Measurements from ENCODE around the gene TCFL5.

Gene TCFL5

DNA sequence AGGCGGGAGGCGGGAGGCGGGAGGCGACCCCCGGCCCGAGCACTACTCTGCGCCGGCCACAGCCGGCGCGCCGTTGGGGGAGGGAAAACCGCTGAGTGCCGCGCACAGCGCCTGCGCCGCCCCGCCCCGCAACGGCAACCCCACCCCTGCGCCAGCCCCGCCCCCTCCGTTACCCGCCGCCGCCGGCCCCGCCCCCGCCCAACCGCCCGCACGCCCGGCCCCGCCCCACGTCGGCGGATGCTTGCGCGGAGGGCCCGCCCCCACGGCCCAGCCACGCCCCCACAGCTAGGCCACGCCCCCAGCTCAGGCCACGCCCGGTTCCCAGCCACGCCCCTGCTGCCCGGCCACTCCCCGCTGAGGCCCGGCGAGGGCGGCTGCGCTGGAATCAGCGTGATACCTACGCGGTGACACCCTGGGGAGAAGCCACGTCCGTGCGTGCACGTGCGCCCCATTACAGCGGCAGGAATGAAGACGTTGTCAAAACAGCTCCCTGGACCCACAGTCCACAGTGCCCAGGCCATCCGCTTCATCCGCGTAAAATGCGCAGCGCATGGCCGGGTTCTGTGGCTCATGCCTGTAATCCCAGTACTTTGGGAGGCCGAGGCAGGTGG lies at the start of gene TCFL5:
Gene TCFL5, minus strand, starts transcription at position 97 of the 611 bp plus-strand sequence. CDS start 152 bp downstream, outside the sequence.
- DNase-seq (ENCODE audit: low spot score): peak; percentile 92

DNA sequence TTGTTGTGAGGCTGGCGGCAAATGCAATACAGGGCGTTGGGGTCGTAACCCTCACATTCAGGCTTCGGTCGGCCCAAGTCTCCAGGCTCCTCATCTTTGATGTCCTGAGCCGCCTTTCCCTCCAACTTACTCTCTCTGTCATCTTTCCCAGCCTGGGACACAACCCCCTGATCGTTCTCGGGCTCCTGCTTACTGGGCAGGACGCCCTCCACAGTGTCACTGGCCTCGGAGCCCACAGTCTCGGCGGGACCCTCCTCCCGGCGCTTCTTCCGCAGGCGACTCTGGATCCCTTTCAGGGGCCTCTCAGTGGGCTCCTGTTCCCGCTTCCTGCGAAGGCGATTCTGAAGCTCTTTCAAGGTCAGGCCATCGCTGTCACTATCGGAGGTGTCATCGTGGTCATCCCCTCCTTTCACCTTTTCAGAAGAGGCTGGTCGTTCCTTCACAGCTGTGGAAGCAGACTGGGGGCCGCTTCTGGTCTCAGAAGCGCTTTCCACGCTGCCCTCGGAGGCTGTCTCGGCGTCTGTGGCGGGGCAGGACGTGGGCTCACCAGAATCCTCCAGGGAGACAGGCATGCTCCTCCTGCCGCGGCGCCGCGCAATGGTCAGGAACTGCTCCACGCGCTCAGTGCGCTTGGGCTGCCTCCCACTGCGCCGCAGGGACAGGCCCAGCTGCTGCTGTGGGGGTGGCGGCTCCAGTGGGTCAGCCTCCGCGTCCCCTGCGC lies 49.3 kb upstream of the TCFL5 start:
- DNase-seq (ENCODE audit: low spot score): no peak

DNA sequence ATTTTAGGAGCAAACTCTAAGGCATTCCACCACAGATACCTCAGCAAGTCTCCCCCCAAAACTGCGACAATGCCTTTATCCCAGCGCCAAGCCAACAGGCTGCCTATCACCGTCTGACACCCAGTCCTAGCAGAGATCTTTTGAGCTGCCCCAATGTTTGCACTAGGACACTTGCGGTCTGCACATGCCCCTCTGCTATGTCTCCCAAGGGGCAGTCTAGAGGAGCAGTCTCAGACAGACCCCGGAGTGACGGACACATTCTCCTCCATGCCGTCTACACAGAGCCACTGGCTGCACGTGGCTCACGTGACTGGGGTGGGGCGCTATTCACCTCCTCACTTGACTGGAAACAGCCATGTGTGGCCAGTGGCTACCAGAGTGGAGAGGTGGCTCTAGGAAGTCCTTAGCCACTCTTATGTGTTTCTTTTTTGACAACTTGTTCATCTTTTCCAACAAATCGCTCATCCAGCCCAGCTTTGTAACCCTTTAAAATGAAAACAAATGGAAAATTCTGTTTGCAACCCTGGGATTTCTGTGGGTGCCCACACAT lies 48.7 kb upstream of the TCFL5 start:
- no peak for DNase-seq (ENCODE audit: low spot score)

DNA sequence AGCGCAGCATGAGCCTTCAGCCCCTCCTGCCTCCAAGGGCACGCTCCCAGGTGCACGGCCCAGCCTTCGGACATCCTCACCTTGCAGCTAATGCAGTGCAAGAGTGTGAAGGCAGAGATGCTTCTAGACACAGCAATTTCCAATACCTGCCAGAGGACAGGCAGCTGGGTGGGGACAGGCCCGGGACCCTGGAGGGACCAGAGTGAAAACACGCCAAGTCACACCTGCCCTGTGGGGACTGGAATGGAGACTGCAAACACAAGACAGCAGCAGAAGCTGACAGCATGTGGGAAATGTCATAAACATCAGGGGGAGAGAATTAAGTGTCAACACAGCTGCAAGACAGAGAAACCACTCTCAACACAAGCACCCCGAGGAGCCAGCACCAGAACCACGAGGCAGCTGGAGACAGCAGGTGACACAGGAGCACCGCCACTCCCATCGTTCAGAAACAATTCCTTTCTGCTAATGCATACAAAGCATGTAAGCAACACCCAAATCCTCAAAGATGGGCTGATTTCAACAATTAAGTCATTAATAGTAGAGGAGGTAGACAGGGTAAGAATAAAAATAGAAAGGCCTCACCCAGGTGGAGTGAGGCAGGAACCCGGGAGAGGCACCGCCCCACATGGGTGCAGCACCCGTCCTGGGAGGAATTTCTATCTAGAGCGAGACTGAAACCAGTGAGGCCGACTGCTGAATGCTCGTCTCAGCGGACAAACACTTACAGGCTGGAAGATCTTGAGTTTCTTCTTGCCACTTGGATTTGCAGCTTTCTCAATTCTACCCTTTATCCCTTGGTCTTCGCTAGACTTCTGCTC lies 47.6 kb upstream of the TCFL5 start:
- no peak for DNase-seq (ENCODE audit: low spot score)

DNA sequence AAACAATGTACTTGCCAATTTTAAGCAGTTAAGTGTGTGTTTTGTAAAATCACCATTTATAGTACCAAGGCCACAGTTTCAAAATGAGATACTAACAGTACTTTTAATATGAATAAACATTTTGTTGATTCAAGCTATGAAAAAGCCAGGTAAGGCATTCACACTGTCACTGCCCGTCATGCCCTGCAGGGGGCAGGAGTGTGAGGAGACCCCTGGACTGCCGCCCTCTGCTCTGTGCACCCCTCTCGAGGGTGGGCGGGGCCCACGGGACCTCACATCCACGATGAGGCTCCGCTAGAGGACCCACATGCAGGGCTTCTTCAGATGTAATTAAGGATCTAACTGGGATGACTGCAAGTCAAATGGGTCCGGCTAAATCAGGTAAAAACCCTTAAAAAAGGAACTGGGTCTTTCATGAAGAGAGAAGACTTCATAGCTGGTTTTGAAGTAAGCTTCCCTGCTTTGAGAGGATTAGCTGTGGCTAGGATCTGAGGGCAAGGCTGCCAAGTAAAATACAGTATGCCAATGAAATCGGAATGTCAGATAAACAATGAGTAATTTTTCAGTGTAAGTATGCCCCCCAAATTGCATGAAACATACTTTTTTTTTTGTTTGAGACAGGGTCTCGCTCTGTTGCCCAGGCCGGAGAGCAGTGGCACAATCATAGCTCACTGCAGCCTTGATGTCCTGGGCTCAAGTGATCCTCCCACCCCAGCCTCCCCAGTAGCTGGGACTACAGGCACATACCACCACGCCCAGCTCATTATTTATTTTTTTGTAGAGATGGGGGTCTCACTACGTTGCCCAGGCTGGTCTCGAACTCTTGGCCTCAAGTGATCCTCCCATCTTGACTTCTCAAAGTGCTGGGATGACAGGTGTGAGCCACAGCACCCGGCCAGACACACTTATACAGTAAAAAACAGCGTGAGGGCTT lies 46.0 kb upstream of the TCFL5 start:
- DNase-seq (ENCODE audit: low spot score): no peak

DNA sequence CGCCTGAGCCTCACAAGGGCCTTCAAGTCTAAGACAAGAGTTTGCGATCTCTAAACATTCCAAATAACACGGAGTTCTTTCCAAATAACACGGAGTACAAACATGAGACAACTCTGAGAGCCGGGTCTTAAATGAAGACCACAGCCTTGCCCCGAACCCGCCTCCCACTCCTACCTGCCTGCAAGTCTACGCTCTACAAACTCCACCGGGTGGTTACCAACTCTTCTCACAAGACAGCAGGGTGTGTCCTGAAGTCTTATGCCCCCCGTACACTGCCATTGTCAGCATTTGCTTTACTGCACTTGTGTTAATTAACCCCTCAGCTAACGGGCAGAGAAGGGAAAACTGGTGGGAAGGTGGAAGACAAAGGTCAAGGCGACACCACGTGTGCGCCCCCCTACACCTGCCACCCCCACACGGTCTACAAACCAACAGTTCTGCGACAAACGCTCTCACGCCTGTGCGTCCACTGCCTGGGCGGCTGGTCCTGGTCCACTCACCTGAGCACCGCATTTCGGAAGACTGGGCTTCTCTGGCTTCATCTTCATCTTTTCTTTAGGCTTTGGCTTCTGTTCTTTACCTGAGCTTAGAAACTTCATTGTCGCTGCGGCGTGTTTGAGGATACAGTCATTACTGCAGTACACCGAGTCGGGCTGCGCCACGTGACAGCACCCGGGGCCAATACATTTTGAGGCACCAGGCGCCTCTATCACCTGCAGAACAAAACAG lies 45.2 kb upstream of the TCFL5 start:
- no peak for DNase-seq (ENCODE audit: low spot score)

DNA sequence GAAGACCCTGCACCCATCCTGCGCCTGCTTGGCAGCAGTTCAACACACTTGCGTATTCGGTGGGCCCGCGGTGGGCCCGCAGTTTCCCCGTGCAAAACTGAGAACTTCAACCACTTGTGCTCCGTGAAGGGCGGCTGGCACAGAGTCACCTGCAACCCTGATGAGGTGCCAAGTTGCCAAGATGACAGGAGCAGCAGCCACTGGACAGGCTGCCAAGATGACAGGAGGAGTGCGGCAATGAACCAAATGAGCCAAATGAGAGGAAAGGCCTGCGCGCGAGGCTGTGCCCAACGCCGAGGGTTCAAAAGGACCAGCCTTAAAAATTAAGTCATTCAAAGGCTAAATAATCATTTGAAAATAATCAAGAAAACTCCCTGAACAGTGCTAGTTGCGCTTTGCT lies 44.6 kb upstream of the TCFL5 start:
- peak; percentile 41 for DNase-seq (ENCODE audit: low spot score)

DNA sequence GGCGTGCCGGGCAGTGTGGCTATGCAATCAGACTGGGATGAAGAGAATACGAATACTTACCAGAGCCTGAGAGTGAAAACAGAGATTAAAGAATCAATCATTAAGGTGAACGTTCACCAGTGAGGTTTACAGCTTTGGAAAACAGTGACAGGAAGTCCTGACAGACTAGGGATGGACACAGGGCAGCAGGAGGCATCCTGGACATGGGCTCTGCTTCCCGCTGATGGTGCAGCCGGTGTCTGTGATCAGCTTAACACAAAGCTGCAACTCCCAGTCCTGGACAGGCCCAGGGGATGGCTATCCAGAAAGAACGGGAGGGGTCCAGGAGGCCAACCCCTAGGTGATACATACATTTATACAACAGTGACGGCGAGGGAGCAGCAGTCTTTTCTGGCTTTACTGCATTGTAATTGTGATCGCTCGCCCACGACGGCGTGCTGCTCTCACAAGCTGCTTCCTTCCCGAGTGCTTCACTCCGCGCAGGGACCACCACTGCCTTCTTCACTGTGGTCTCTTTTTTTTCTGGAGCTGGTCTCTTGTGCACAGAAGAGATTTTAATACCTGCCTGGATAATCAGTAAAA lies 44.0 kb upstream of the TCFL5 start:
- no peak for DNase-seq (ENCODE audit: low spot score)

DNA sequence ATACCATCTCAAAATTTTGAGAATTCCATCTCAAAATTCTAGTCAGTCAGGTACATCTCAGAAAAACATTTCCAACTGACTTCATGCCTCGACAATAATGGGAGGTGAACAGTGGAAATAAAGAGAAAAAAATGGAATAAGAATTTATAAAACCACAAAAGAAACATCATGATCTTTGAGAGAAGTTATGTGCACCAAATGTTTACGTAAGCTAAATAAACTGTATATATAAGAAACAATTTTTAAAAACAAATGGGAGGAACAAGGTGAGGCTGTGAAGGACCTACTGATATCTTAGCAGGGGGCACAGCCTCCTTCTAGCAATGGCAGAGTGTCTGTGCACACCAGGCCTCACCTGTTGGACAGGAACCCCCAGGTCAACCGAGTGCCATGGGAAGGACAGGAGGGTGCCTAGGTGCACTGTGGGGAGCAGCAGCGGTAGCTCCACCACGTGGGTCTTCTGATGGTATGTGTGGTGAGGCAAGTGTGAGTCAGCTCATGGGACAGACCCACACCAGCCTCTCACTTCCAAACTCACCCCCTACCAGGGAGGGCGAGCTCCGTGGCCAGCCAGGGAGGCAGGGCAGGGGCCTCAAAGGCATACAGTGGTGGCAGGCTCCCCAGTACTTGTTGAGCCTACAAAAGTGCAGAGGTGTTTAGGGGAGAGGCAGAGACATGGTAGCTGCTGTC lies 41.4 kb upstream of the TCFL5 start:
- DNase-seq (ENCODE audit: low spot score): no peak

DNA sequence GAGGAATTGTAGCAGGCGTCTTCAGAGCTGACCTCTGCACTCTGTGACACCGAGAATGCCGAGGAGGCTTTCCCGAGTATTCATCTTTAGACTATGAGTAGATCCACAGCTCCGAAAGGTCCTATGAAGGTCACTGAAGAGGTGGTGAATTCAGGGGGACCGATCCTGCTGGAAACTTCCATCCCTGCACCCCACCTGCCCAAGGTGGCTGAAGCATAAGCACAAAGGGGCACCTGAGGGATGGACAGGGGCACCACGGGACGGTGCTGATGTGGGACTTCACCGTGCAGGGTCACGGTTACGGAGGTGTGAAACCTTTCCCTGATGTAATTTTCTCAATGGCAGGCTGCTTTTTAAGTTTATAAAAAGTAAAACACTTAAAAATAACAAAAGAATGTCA lies 40.3 kb upstream of the TCFL5 start:
- no peak for DNase-seq (ENCODE audit: low spot score)

DNA sequence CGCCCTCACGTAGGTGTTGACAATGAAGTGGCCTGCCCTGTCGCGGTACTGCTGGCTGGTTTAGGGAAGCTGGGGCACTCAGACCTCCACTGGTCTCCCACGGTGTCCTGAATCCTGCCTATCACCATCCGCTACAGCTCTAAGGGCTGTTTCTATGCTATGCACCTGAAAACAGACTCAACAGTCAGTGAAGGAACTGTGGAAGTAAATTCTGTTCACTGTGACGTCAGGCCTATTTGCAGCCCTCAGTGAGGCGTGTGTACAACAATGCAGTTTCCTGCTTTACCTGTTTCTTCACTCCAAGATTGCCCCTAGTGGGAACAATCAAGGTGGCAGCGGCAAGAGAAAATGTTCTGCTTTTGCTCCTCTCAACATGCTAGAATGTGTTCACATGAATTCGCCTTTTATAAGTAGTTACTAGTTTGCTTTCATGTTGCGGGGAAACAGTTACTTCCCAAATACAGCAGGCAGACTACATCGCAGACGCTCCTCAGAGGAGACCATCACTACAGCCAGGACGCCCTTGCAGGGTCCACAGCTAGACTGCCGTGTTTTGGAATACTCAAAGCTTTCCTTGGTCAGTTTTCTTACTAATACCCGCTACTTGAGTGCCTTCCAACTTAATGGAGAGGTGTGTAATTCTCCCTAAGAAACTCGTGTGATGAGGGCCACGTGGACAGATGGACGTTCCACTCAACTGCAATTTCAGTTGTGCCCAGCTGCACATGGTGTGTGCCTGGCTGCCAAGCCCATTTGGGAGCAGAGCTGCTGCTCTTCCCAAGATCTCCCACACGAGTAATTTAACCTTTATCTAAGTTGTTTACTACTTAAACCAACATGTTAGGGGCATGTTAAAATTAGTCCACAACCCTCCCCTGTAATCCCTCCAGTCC lies 39.3 kb upstream of the TCFL5 start:
- DNase-seq (ENCODE audit: low spot score): no peak

DNA sequence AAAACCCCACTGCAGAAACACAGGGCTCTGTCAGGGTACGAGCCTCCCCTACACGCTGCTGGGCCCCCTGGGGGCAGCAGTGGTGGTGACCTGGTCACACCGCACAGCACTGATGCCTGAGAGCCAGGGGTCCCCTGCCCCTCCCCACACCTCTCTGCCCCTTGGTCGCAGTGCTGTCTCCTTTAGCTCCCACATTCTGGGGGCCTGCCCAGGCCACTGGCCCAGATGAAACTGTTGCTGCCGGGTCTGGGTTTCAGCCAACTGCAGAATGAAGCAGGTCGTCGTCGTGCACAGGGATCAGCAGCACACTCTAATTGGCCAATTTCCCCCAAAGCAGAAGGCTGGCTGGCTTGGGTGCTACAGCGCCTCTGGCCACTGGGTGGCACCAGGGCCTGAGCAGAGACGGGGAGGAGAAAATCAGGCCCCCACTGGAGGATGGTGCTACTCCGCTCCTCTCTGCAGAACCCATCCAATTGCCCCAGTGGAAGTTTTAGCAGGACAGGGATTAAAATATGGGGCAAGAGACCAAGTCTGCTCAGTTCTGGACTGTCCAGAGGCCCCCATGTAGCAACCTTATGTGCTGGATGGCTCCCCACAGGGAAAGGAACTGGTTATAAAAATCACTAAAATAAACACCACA lies 38.5 kb upstream of the TCFL5 start:
- DNase-seq (ENCODE audit: low spot score): peak; percentile 87

DNA sequence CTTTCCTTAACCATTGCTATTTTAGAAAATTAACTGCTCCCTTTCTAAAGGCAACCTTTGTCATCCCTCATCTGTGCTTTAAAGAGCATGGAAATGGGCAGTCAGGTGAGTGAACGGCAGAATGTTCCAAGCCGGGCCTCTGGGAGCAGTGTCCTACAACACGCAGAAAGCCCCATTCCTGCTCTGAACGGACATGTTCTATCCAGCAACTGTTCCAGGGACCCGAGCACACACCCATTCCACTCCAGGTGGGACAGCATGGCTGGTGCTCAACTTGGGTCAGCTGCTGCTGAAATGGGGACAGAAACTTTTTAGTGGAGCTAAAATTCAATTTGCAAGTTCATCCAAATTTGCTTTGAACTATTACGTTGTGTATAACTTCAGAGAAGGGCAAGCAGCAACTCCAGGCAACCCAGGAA lies 38.0 kb upstream of the TCFL5 start:
- no peak for DNase-seq (ENCODE audit: low spot score)

DNA sequence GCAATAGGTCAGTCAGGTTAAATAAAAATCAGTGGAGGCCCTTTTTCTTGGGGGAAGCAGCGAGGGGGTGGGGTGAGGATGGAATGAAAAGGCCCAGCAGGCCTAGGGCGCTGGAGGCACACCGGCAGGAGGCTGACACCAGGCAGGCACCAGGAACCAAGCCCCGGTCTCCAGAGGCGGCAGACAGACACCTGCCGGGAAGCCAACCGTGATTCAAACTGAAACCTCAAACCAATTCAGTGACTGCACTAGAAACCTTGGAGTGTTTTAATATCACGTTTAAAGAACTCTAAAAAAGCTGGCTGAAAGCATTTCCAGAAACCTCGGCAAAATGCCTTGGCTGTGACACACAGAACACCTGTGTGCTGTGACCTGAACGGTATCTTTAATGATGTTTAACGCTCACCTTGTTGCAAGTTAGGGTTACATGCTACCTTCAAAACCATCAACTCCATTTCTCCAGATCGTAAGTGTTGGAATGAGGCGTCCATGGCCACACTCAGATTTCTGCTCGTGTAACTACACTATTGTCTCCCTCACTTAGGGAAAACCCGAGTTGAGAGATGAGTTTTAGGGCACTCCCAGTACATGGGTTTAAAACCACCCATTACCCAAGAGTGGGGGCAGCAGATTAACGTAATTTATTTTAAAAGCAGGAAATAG lies 37.5 kb upstream of the TCFL5 start:
- DNase-seq (ENCODE audit: low spot score): no peak

DNA sequence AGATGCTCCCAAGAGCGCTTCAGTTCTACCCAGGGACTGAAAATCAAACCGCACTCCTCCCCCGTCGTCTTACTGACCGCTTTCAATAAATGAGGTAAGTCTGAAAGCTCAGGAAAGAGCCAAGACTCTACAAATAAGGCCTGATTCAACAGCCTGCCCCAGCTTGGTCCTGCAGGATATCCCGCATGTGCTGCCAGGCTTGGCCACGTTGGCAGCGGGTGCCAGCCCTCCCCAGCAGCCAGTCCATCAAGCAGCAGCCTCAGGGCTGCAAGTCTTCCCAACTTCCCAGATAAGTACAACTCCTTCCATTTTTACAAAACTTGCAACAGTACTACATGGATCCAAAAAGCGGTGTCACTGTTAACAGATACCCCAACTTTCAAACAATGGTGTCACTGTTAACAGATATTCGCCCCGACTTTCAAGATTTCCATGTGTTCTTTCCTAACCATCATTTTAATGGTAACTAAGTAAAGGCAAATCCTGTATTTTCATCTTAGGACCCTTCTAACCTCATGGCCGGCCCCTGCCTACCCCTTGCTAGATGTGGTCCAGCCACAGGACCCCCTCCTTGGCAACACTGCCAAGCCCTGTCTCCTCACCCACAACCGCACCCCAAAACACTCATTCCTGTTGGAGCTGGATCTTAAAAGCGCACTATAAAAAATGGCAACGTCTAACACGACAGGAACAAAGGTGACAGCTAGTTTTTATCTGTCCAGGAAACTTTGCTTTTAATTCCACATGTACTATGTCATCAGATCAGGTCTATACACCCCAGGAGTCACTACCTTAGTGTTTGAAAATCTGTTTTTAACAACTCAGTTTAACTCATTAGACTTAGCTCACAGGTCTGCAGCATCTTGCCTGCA lies 36.7 kb upstream of the TCFL5 start:
- peak; percentile 46 for DNase-seq (ENCODE audit: low spot score)

DNA sequence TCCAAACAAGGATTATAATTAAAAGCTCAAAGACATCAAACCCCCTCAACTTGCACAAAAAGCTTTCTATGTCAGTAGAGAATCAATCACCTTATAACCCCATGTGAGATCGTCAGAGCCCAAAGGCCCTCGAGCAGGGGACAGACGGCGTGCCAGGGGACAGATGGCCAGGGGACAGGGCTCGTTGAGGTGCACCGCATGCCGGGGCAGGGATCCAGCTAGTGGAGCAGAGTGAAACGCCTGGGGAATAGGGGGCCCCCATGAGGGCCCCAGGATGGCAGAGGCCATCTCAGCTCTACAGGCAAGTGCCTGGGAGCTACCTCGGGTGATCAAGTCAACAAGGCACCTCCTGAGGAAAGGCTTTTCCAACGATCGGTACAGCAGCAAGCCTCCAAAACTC lies 36.0 kb upstream of the TCFL5 start:
- no peak for DNase-seq (ENCODE audit: low spot score)

DNA sequence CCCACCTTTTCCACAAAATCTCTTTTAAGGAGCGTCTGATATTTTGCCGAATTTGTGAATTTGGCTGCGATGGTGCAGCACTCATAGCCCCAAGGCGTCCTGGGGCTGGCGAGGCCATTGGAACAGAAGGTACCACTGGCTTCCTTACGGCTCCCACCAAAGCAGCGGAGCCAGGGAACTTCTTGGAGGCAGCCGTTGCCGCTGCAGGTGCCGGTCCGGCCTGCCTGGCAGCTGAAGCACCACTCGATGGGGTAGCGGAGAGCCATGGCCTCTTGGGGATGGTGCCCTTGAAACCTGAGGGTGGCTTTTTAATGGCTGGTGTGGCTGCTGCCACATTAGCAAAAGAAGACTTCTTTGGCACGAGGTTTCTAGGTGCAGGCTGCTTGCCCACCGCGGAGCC lies 34.9 kb upstream of the TCFL5 start:
- no peak for DNase-seq (ENCODE audit: low spot score)

All from Ammon's horn (tissue), 1 donor.